Neural progenitor cell (in vitro differentiated cells): Measurements from ENCODE around the gene PTPRT. TPM values are rescaled to one million over a fixed set of nuclear protein-coding genes. Genes with fewer than 3 reads are reported as not detected.

Source experiments
- DNase-seq: peaks from one replicate; pipeline ENCODE4 v3.0.0-alpha.2; 2016; ENCODE audit warnings: low spot score
- H2AFZ ChIP-seq: fragments of 200-600 bp; sonication (generic); replicated peaks from 2 replicates; pipeline ENCODE4 v1.6.1; 2016; ENCODE audit warnings: antibody characterized with exemption
- H3F3A ChIP-seq: fragments of 200-600 bp; sonication (generic); 2 replicates; pipeline ENCODE4 v1.6.1; 2016; ENCODE audit warnings: antibody characterized with exemption, low read depth
- H3K27ac ChIP-seq: fragments of 200-600 bp; sonication (generic); 2 replicates; pipeline ENCODE4 v1.5.1; 2016; ENCODE audit warnings: mild to moderate bottlenecking
- H3K27me3 ChIP-seq: fragments of 200-600 bp; sonication (generic); 2 replicates; pipeline ENCODE4 v1.6.1; 2016; ENCODE audit warnings: mild to moderate bottlenecking, moderate library complexity
- H3K36me3 ChIP-seq: fragments of 200-600 bp; sonication (generic); 2 replicates; pipeline ENCODE4 v1.5.1; 2016
- H3K4me1 ChIP-seq: fragments of 200-600 bp; sonication (generic); 2 replicates; pipeline ENCODE4 v1.6.1; 2016; ENCODE audit warnings: mixed run types
- H3K4me2 ChIP-seq: fragments of 200-600 bp; sonication (generic); 2 replicates; pipeline ENCODE4 v1.6.1; 2016
- H3K4me3 ChIP-seq: fragments of 200-600 bp; sonication (generic); 2 replicates; pipeline ENCODE4 v1.5.1; 2016
- H3K79me2 ChIP-seq: fragments of 200-600 bp; sonication (generic); 2 replicates; pipeline ENCODE4 v1.6.1; 2016; ENCODE audit warnings: low read depth
- H3K9ac ChIP-seq: fragments of 200-600 bp; sonication (generic); 2 replicates; pipeline ENCODE4 v1.6.1; 2016
- H3K9me3 ChIP-seq: fragments of 200-600 bp; sonication (generic); 2 replicates; pipeline ENCODE4 v1.5.1; 2016; ENCODE audit warnings: low read depth
- H4K20me1 ChIP-seq: fragments of 200-600 bp; sonication (generic); 2 replicates; pipeline ENCODE4 v1.6.1; 2016; ENCODE audit warnings: low read depth
- H3K27ac Mint-ChIP-seq: 3 replicates; pipeline ENCODE4 v1.8.0; 2021; ENCODE audit warnings: mixed read lengths
- H3K27me3 Mint-ChIP-seq: 2 replicates; pipeline ENCODE4 v1.8.0; 2022; ENCODE audit warnings: low read depth, mild to moderate bottlenecking, inconsistent platforms, moderate library complexity, mixed read lengths; ENCODE audit not compliant: insufficient read depth
- H3K36me3 Mint-ChIP-seq: 3 replicates; pipeline ENCODE4 v1.8.0; 2021; ENCODE audit warnings: mixed read lengths
- H3K4me1 Mint-ChIP-seq: 3 replicates; pipeline ENCODE4 v1.8.0; 2021; ENCODE audit warnings: mixed read lengths
- H3K4me3 Mint-ChIP-seq: 3 replicates; pipeline ENCODE4 v1.8.0; 2021; ENCODE audit warnings: mild to moderate bottlenecking, moderate library complexity, mixed read lengths
- H3K9me3 Mint-ChIP-seq: 3 replicates; pipeline ENCODE4 v1.8.0; 2020; ENCODE audit warnings: mixed read lengths
- CTCF ChIP-seq: fragments of 200-600 bp; sonication (generic); IDR thresholded peaks from 2 replicates; pipeline ENCODE4 v1.5.1; 2017; ENCODE audit warnings: antibody characterized with exemption, mild to moderate bottlenecking
- EZH2 ChIP-seq: fragments of 200-600 bp; sonication (generic); IDR thresholded peaks from 2 replicates; pipeline ENCODE4 v1.6.1; 2017; ENCODE audit warnings: antibody characterized with exemption, mild to moderate bottlenecking, moderate library complexity
- EZH2phosphoT487 ChIP-seq: fragments of 200-600 bp; sonication (generic); IDR thresholded peaks from 2 replicates; pipeline ENCODE4 v1.6.1; 2017; ENCODE audit warnings: antibody characterized with exemption
- total RNA-seq: library from RNA; depleted of rRNA; stranded (reverse); fragments of >200 nt; gene quantifications from 2 replicates; pipeline ENCODE4 v1.2.3, GENCODE V29; 2015; ENCODE audit warnings: low replicate concordance

Gene PTPRT
- total RNA-seq, 1 donor from 2014 or later, result 1.1 TPM

DNA sequence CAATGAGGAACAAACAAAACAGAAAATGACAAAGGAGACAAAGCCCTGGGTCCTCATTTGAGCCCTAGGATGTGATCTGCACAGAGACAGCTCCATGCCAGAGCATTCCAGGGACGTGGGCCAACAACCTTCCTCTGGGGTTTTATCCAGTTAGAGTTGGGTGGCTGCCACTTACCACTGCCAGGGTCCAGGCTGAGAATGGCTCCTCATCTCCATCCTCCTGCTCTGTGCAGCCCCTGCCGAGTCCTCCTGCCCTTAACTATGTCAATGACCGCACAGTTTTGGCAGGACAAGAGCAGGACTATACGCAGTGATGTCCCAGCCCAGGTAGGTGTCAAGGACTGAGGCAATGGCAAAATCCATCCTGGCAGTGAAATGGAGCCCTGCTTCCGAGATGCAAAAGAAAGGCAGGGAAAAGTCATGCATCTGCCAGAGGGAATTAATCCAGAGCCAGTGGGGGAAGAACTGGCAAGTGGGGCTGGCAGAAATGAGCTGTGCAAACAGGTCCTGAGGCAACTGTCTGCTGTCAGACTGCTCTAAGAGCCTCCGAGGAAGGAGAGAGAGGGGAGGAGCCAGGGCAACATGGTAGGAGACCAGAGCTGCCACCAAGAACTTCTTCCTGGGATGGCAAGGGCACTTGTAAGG lies 449.4 kb downstream of the PTPRT start:
- Histone ChIP-seq H3K79me2 (no peaks in the 10 kb centered on the region), H3K36me3 (no peaks in the 10 kb centered on the region), H3K9ac (no peak overlapping the region), H4K20me1 (no peaks in the 10 kb centered on the region), H3K27ac (no peak overlapping the region), H3K4me3 (no peak overlapping the region), H3K4me1 (no peaks in the 10 kb centered on the region), H3F3A (no peaks in the 10 kb centered on the region), H3K9me3 (no peaks in the 10 kb centered on the region), H3K4me2 (no peak overlapping the region), H2AFZ (no peak overlapping the region), H3K27me3 (no peaks in the 10 kb centered on the region)
- H3K36me3 Mint-ChIP-seq, result no peaks in the 10 kb centered on the region
- peaks cover 13% of the 10 kb centered on the region for H3K4me1 Mint-ChIP-seq
- TF ChIP-seq EZH2 (no peak), EZH2phosphoT487 (no peak), CTCF (no peak)
- H3K27me3 Mint-ChIP-seq, result peaks cover 10% of the 10 kb centered on the region
- no peak overlapping the region for H3K4me3 Mint-ChIP-seq
- H3K9me3 Mint-ChIP-seq, result peaks cover 3% of the 10 kb centered on the region
- DNase-seq, result no peak
- no peak overlapping the region for H3K27ac Mint-ChIP-seq

- Mint-ChIP-seq H3K27me3 (peaks cover 10% of the 10 kb centered on the region), H3K27ac (no peak overlapping the region), H3K4me3 (no peak overlapping the region), H3K36me3 (no peaks in the 10 kb centered on the region), H3K9me3 (peaks cover 3% of the 10 kb centered on the region), H3K4me1 (peaks cover 13% of the 10 kb centered on the region)
- H3K4me2 ChIP-seq, result no peak overlapping the region
- H2AFZ ChIP-seq, result no peak overlapping the region
- no peaks in the 10 kb centered on the region for H3K27me3 ChIP-seq
- no peak for DNase-seq
- H3K9me3 ChIP-seq, result no peaks in the 10 kb centered on the region
- no peaks in the 10 kb centered on the region for H3K4me1 ChIP-seq
- H3K4me3 ChIP-seq, result no peak overlapping the region
- TF ChIP-seq EZH2phosphoT487, result no peak
- no peak for TF ChIP-seq CTCF
- TF ChIP-seq EZH2, result no peak
- no peaks in the 10 kb centered on the region for H3K79me2 ChIP-seq
- H3K9ac ChIP-seq, result no peak overlapping the region
- no peaks in the 10 kb centered on the region for H3F3A ChIP-seq
- no peak overlapping the region for H3K27ac ChIP-seq
- H4K20me1 ChIP-seq, result no peaks in the 10 kb centered on the region
- no peaks in the 10 kb centered on the region for H3K36me3 ChIP-seq
These were observed 450.0 kb downstream of the PTPRT start for GRCh38 chr20:42739683-42740082.

- H3K9me3 Mint-ChIP-seq, result no peaks in the 10 kb centered on the region
- no peak for DNase-seq
- H3K4me1 ChIP-seq, result no peaks in the 10 kb centered on the region
- H3K27ac ChIP-seq, result no peak overlapping the region
- no peak overlapping the region for H2AFZ ChIP-seq
- H3K36me3 Mint-ChIP-seq, result no peaks in the 10 kb centered on the region
- no peak overlapping the region for H3K27ac Mint-ChIP-seq
- no peaks in the 10 kb centered on the region for H3F3A ChIP-seq
- no peaks in the 10 kb centered on the region for H3K36me3 ChIP-seq
- H3K9ac ChIP-seq, result no peak overlapping the region
- H3K4me1 Mint-ChIP-seq, result peaks cover 6% of the 10 kb centered on the region
- peaks cover 2% of the 10 kb centered on the region for H3K27me3 Mint-ChIP-seq
- no peaks in the 10 kb centered on the region for H4K20me1 ChIP-seq
- no peak overlapping the region for H3K4me3 ChIP-seq
- H3K79me2 ChIP-seq, result no peaks in the 10 kb centered on the region
- H3K4me3 Mint-ChIP-seq, result no peak overlapping the region
- TF ChIP-seq EZH2phosphoT487, result no peak
- TF ChIP-seq CTCF, result no peak
- TF ChIP-seq EZH2, result no peak
- no peaks in the 10 kb centered on the region for H3K9me3 ChIP-seq
- no peak overlapping the region for H3K4me2 ChIP-seq
- H3K27me3 ChIP-seq, result no peaks in the 10 kb centered on the region
These were observed 454.2 kb downstream of the PTPRT start for GRCh38 chr20:42735539-42735938.
